ENCODE data around the gene PDHX.

Gene PDHX

DNA sequence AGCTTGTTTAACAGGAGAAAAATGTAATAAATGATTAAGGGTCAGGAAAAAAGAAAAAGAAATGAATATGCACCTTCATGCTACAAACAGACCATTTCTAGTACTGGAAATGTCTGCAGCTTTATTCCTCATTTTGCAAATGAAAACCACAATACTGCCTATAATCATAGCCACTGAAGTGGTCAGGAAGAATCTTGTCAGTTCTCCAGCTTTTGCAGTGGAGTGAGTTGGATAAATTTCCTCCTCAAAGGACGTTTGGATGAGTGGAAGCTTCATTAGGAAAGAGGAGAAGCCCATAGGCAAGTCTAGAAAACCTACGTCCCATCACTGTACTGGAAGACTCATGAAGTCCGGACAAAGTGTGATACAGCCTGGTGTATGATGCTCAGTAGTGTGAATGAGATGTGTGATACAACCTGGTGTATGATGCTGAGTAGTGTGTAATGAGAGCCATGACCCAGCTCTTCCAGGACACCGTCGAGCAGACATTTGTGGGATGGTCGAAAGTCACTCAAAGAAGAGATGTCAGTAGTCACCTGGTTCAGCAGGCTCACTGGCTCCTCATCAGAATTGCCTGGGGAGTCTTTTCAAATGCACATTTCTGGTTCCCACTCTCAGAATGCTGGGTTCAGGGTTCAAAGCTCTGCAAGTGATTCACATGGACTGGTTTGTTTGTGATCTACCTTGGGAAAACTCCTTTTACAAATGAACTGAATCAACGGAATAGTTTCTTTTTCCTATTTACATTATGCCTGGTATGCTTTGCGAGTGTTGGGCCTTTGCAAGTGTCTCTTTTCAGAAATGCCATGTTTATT is 101.3 kb downstream of the PDHX start:
- TF ChIP-seq, protein P1, sequence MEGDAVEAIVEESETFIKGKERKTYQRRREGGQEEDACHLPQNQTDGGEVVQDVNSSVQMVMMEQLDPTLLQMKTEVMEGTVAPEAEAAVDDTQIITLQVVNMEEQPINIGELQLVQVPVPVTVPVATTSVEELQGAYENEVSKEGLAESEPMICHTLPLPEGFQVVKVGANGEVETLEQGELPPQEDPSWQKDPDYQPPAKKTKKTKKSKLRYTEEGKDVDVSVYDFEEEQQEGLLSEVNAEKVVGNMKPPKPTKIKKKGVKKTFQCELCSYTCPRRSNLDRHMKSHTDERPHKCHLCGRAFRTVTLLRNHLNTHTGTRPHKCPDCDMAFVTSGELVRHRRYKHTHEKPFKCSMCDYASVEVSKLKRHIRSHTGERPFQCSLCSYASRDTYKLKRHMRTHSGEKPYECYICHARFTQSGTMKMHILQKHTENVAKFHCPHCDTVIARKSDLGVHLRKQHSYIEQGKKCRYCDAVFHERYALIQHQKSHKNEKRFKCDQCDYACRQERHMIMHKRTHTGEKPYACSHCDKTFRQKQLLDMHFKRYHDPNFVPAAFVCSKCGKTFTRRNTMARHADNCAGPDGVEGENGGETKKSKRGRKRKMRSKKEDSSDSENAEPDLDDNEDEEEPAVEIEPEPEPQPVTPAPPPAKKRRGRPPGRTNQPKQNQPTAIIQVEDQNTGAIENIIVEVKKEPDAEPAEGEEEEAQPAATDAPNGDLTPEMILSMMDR (IDR thresholded peaks at IDR 0.05): no peak

DNA sequence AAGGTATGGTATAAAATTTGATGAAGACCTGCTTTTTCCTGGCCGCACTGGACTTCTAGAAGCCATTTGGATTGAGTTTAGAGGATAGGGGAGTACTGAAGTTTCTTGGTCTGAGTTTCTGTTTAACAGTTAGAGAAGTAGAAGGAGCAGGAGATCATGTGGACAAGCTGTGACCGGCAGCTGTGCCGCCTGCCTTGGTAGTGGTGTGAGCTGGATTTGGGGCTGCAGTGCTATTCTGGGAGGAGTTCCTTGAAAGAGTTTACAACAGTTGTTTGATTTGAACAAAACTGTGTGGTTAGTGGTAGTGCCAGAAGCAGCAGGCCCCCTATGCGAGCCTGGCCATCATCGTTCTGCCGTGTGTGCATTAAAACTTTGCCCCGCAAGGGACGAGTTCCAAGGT is 105.2 kb downstream of the PDHX start:
- TF ChIP-seq, protein P1 (IDR thresholded peaks at IDR 0.05): no peak

DNA sequence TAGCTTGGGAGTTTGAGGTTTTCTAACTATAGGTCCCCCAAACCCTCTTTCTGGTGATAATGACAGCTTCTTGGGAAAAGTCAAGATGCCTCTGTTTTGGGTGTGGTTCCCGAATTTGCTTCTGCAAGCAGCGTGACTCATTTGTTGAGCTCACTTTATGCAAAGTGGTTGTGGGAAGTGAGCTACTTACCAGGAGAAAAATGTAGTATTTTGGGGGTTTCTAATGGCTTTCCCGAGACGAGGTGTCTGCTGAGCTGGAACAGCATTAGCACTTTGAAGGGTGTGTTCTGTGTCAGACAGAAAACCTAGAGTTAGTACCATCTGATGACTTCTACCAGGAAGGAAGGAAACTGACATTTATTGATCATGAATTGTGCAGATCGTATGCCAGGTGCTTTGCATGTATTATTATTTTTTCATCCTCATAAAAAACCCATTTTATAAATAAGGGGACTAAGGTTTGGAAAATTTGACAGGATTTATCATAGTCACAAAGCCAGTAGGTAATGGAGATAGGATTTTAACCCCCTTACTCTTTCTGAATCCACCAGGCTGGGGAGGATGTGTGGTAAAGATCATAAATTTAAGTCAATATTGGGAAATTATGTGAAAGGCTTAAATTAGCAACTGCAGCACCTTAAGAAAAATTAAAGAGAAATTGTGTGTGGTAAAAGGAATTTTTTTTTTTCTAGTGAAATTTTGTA is 113.7 kb downstream of the PDHX start:
- TF ChIP-seq, protein P1 (IDR thresholded peaks at IDR 0.05): no peak

DNA sequence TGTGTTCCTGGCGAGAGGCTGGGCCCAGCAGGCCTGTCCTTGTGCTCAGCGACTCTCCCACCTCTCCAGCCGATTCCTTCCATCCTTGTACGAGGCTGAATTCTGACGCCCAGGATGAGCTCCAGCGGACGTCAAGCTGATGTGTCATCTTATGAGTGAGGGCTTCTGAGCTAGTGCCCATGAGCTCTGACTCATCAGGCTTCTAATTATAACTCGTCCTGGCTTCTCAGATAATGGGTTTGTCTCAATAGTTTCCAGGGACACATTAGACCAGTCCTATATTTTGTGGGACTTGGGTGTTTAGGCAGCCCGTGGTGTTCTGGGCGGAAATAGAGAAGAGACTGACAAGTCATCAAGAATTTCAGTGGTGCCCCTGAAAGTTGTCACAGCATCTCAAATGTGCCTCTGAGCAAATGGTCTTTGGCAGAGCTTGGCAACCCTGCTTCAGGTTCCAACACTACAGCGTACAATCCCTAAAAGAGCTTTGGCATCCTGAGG is 114.3 kb downstream of the PDHX start:
- TF ChIP-seq, protein P1 (IDR thresholded peaks at IDR 0.05): no peak

DNA sequence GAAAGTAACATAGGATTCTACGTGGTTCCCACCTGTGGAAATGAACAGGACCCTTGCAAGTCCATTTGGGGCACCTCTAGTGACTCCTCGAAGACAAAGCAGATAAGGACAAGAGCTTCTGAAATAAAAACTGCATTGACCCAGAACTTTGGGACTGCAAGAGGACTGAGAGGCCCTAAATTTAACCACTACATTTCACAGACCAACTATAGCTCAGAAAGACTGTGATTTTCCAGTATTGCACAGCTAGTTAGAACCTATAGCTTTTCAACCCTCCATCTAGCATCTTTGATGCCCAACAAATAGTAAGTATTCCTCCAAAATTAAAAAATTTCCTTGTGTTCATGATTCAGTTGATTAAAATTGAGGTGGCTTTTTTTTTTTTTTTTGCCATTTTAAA is 114.9 kb downstream of the PDHX start:
- TF ChIP-seq, protein P1 (IDR thresholded peaks at IDR 0.05): no peak

DNA sequence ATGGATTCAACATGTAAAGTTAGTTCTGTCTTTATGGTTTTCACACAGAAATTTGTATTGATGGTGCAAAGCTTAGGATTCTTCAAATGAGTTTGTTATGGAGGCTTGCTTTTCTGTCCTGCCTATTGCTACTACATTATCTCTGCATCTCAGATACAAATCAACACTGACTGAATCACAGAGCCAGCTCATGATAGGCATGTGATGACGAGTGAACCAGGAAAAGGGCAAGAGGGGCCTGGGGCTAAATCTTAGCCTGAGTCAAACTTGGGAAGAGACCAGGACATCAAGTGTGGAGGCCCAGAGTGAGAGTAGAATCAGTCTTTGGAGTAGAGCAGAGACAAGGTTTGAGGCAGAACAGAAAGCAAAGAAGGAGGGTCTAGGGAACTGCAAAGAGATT is 115.4 kb downstream of the PDHX start:
- TF ChIP-seq, protein P1 (IDR thresholded peaks at IDR 0.05): no peak

DNA sequence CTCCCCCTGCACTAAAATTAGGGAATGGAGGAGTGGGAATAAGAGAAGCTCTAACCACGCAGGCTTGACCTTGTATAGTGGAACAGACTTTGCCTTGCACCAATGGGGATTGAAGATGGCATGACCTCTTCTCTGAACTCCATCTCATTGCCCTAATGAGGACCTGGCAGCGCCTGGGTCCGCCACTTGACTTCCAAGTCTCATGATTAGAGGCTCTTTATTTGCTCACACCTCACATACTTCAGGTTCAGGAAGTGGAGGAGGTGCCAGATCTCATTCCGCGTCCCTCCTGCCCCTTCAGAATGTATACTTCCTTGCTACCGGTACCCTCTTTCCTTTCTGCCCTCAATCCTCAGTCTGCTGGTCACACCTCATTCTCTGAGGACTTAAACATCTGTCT is 116.6 kb downstream of the PDHX start:
- TF ChIP-seq, protein P1 (IDR thresholded peaks at IDR 0.05): no peak

Data from LNCAP (cell line).